SK-N-MC (cell line): ENCODE data around the gene CHMP4A.
"Not testable (repeated sequence)": the region's sequence is repeated elsewhere in the genome, so short reads cannot be mapped to it uniquely, and the experiment has no call there.

Experiments used
- DNase-seq: peaks from one replicate; pipeline ENCODE4 v3.0.0-alpha.2; 2011; ENCODE audit warnings: low read depth, low spot score
- H3K27ac ChIP-seq: fragments of 200-600 bp; sonication (generic); 2 replicates; pipeline ENCODE4 v1.5.1; 2016; ENCODE audit warnings: mixed run types
- H3K36me3 ChIP-seq: fragments of 200-600 bp; sonication (generic); 2 replicates; pipeline ENCODE4 v1.6.1; 2017; ENCODE audit warnings: antibody characterized with exemption, low read length, mixed read lengths; ENCODE audit not compliant: insufficient read depth
- H3K4me3 ChIP-seq: fragments of 200-600 bp; sonication (generic); 2 replicates; pipeline ENCODE4 v1.5.1; 2016
- H3K9ac ChIP-seq: fragments of 200-600 bp; sonication (generic); 2 replicates; pipeline ENCODE4 v1.8.0; 2017; ENCODE audit warnings: mixed run types, mixed read lengths; ENCODE audit not compliant: insufficient read length
- H3K9me3 ChIP-seq: fragments of 200-600 bp; sonication (generic); 2 replicates; pipeline ENCODE4 v1.6.1; 2017; ENCODE audit warnings: low read depth, mild to moderate bottlenecking, antibody characterized with exemption, low read length, moderate library complexity, mixed read lengths
- EZH2 ChIP-seq: fragments of 200-600 bp; sonication (generic); IDR thresholded peaks from one replicate; pipeline ENCODE4 v1.6.1; 2017; ENCODE audit warnings: antibody characterized with exemption
- FOXP2 ChIP-seq: optimal IDR thresholded peaks from 2 replicates; pipeline ENCODE3; 2011; ENCODE audit warnings: mild to moderate bottlenecking, moderate library complexity; ENCODE audit not compliant: insufficient read depth; ENCODE audit errors: extremely low read length, control extremely low read depth
- POLR2AphosphoS5 ChIP-seq: IDR thresholded peaks from 2 replicates; pipeline ENCODE4 v1.6.1; 2012; ENCODE audit warnings: mild to moderate bottlenecking, low read depth, low read length, borderline replicate concordance

The CHMP4A gene

GRCh38 chr14:24232121-24232644, 18.9 kb upstream of the CHMP4A start, which contains the start of gene NEDD8:
Gene NEDD8, minus strand, starts transcription at chr14:24232367. Its CDS starts 100 bp downstream, at chr14:24232267.
- Histone ChIP-seq H3K9ac (peak within 1 kb of the TSS; percentile 93), H3K9me3 (no peaks in the 10 kb centered on the region), H3K4me3 (peak within 1 kb of the TSS; percentile 98), H3K36me3 (peaks cover 40% of the 10 kb centered on the region), H3K27ac (peak within 1 kb of the TSS; percentile 92)
- TF ChIP-seq POLR2AphosphoS5 (peak; percentile 58), FOXP2 (peak; percentile 25), EZH2 (no peak)
- DNase-seq, result peak; percentile 84

GRCh38 chr14:24231263-24232120, 18.2 kb upstream of the CHMP4A start:
- no peak for TF ChIP-seq EZH2
- TF ChIP-seq POLR2AphosphoS5, result no peak
- no peak for TF ChIP-seq FOXP2
- peaks cover 36% of the 10 kb centered on the region for H3K36me3 ChIP-seq
- H3K27ac ChIP-seq, result peak overlapping the region; percentile 92
- H3K9me3 ChIP-seq, result no peaks in the 10 kb centered on the region
- peak overlapping the region; percentile 93 for H3K9ac ChIP-seq
- no peak for DNase-seq
- peak overlapping the region; percentile 98 for H3K4me3 ChIP-seq

GRCh38 chr14:24228902-24229301, 15.6 kb upstream of the CHMP4A start:
- DNase-seq, result no peak
- peaks cover 10% of the 10 kb centered on the region; the same call in 1 of the 2 replicates for H3K36me3 ChIP-seq
- no peak overlapping the region for H3K9ac ChIP-seq
- H3K4me3 ChIP-seq, result no peak overlapping the region
- 0 out of 2 replicates have a peak overlapping the region, but pooled peaks have one; percentile 36 for H3K27ac ChIP-seq
- no peaks in the 10 kb centered on the region for H3K9me3 ChIP-seq
- no peak for TF ChIP-seq EZH2
- no peak for TF ChIP-seq POLR2AphosphoS5
- no peak for TF ChIP-seq FOXP2

GRCh38 chr14:24226473-24226872, 13.2 kb upstream of the CHMP4A start:
- Histone ChIP-seq H3K36me3 (peaks cover 9% of the 10 kb centered on the region; the same call in 1 of the 2 replicates), H3K27ac (peak overlapping the region; percentile 21; the same call in 1 of the 2 replicates), H3K9ac (no peak overlapping the region), H3K4me3 (no peak overlapping the region), H3K9me3 (no peaks in the 10 kb centered on the region)
- TF ChIP-seq POLR2AphosphoS5, result no peak
- no peak for TF ChIP-seq FOXP2
- no peak for TF ChIP-seq EZH2
- no peak for DNase-seq

- TF ChIP-seq POLR2AphosphoS5 (no peak), EZH2 (no peak), FOXP2 (no peak)
- H3K9me3 ChIP-seq, result no peaks in the 10 kb centered on the region
- peaks cover 9% of the 10 kb centered on the region; the same call in 1 of the 2 replicates for H3K36me3 ChIP-seq
- H3K9ac ChIP-seq, result no peak overlapping the region
- no peak overlapping the region for H3K27ac ChIP-seq
- DNase-seq, result no peak
- H3K4me3 ChIP-seq, result no peak overlapping the region
Measured at GRCh38 chr14:24224618-24225071, 11.4 kb upstream of the CHMP4A start.

GRCh38 chr14:24222987-24223386, 9.7 kb upstream of the CHMP4A start:
- not testable (repeated sequence) for H3K27ac ChIP-seq, H3K9me3 ChIP-seq, DNase-seq, H3K36me3 ChIP-seq, H3K4me3 ChIP-seq, H3K9ac ChIP-seq

- no peak for DNase-seq
- no peak for TF ChIP-seq FOXP2
- TF ChIP-seq POLR2AphosphoS5, result no peak
- no peak for TF ChIP-seq EZH2
- no peaks in the 10 kb centered on the region for H3K9me3 ChIP-seq
- no peak overlapping the region for H3K4me3 ChIP-seq
- no peak overlapping the region for H3K9ac ChIP-seq
- H3K36me3 ChIP-seq, result peaks cover 4% of the 10 kb centered on the region; the same call in 1 of the 2 replicates
- no peak overlapping the region for H3K27ac ChIP-seq
Measured at GRCh38 chr14:24219521-24219920, 6.2 kb upstream of the CHMP4A start.

- no peak for DNase-seq
- Histone ChIP-seq H3K4me3 (no peak overlapping the region), H3K9ac (no peak overlapping the region), H3K36me3 (peaks cover 4% of the 10 kb centered on the region; the same call in 1 of the 2 replicates), H3K9me3 (no peaks in the 10 kb centered on the region), H3K27ac (no peak overlapping the region)
- TF ChIP-seq FOXP2 (no peak), EZH2 (no peak), POLR2AphosphoS5 (no peak)
Measured at GRCh38 chr14:24219080-24219479, 5.8 kb upstream of the CHMP4A start.

GRCh38 chr14:24216876-24217275, 3.6 kb upstream of the CHMP4A start:
- H3K9me3 ChIP-seq, H3K4me3 ChIP-seq, H3K9ac ChIP-seq, H3K27ac ChIP-seq, H3K36me3 ChIP-seq, DNase-seq: not testable (repeated sequence)
